Mesenchymal stem cell (in vitro differentiated cells and primary cell): ENCODE measurements around the gene TAAR9. TPM values are rescaled to one million over a fixed set of nuclear protein-coding genes. Genes with fewer than 3 reads are reported as not detected.

Source experiments
- DNase-seq: peaks from one replicate; pipeline ENCODE4 v3.0.0-alpha.2; 2013
- H2AFZ ChIP-seq: one replicate; pipeline ENCODE4 v1.6.1; 2013; ENCODE audit warnings: low read depth, mild to moderate bottlenecking, control low read depth, inconsistent platforms, low read length, moderate library complexity
- H2AK5ac ChIP-seq: 2 replicates; pipeline ENCODE4 v1.6.1; 2013; ENCODE audit warnings: low read length, moderate library complexity, mild to moderate bottlenecking, inconsistent platforms; ENCODE audit not compliant: severe bottlenecking
- H2BK120ac ChIP-seq: one replicate; pipeline ENCODE4 v1.6.1; 2013; ENCODE audit warnings: low read depth, mild to moderate bottlenecking, inconsistent platforms, low read length, moderate library complexity
- H2BK12ac ChIP-seq, 2 experiments: one replicate each; pipeline ENCODE4 v1.6.1; 2013; ENCODE audit warnings: inconsistent platforms in 2 of 2, low read length in 2 of 2, mild to moderate bottlenecking in 2 of 2, moderate library complexity in 2 of 2, control low read depth in 1 of 2
- H2BK15ac ChIP-seq: one replicate; pipeline ENCODE4 v1.6.1; 2013; ENCODE audit warnings: mild to moderate bottlenecking, low read depth, inconsistent platforms; ENCODE audit not compliant: poor library complexity, severe bottlenecking
- H2BK5ac ChIP-seq: 2 replicates; pipeline ENCODE4 v1.6.1; 2013; ENCODE audit warnings: low read depth, mild to moderate bottlenecking, low read length, control low read depth, inconsistent platforms; ENCODE audit not compliant: poor library complexity, severe bottlenecking
- H3K14ac ChIP-seq, 2 experiments: one replicate each; pipeline ENCODE4 v1.6.1; 2013; ENCODE audit warnings: inconsistent platforms in 2 of 2, low read length in 2 of 2, control low read depth in 1 of 2, mild to moderate bottlenecking in 1 of 2, moderate library complexity in 1 of 2
- H3K18ac ChIP-seq, 2 experiments: one replicate each; pipeline ENCODE4 v1.6.1; 2013; ENCODE audit warnings: inconsistent platforms in 2 of 2, low read length in 2 of 2, control low read depth in 1 of 2, low read depth in 1 of 2, mild to moderate bottlenecking in 1 of 2
- H3K23ac ChIP-seq, 2 experiments: one replicate each; pipeline ENCODE4 v1.6.1; 2013; ENCODE audit warnings: inconsistent platforms in 2 of 2, low read length in 2 of 2, mild to moderate bottlenecking in 2 of 2, moderate library complexity in 2 of 2, control low read depth in 1 of 2
- H3K27ac ChIP-seq: 2 replicates; pipeline ENCODE4 v1.5.1; 2013; ENCODE audit warnings: mild to moderate bottlenecking, moderate library complexity, low read length, control low read depth, inconsistent platforms; ENCODE audit not compliant: poor library complexity, severe bottlenecking
- H3K27me3 ChIP-seq, 2 experiments: 2 replicates each; pipeline versions ENCODE4 v1.6.1 to v1.7.0; 2013; ENCODE audit warnings: low read length in 2 of 2, mild to moderate bottlenecking in 2 of 2, moderate library complexity in 2 of 2, control low read depth in 1 of 2, inconsistent platforms in 1 of 2; ENCODE audit not compliant: control insufficient read depth in 1 of 2, insufficient read depth in 1 of 2
- H3K36me3 ChIP-seq, 2 experiments: 2 replicates each; pipeline versions ENCODE4 v1.6.1 to v1.7.0; 2013; ENCODE audit warnings: low read length in 2 of 2, control low read depth in 1 of 2, inconsistent platforms in 1 of 2, low read depth in 1 of 2, mild to moderate bottlenecking in 1 of 2; ENCODE audit not compliant: insufficient read depth in 2 of 2, control insufficient read depth in 1 of 2
- H3K4ac ChIP-seq, 2 experiments: one replicate each; pipeline ENCODE4 v1.6.1; 2013; ENCODE audit warnings: inconsistent platforms in 2 of 2, low read length in 2 of 2, mild to moderate bottlenecking in 2 of 2, moderate library complexity in 2 of 2, control low read depth in 1 of 2, low read depth in 1 of 2
- H3K4me1 ChIP-seq: 2 replicates; pipeline ENCODE4 v1.6.1; 2013; ENCODE audit warnings: low read depth, low read length, control low read depth; ENCODE audit not compliant: control insufficient read depth, insufficient read depth
- H3K4me2 ChIP-seq: 2 replicates; pipeline ENCODE4 v1.6.1; 2013; ENCODE audit warnings: low read length, mild to moderate bottlenecking, inconsistent platforms; ENCODE audit not compliant: poor library complexity, severe bottlenecking
- H3K4me3 ChIP-seq, 2 experiments: 2 replicates each; pipeline versions ENCODE4 v1.5.1 to v1.7.0; 2013; ENCODE audit warnings: low read length in 2 of 2, mild to moderate bottlenecking in 2 of 2, control low read depth in 1 of 2, low read depth in 1 of 2; ENCODE audit not compliant: insufficient read depth in 1 of 2
- H3K79me1 ChIP-seq: replicated peaks from 2 replicates; pipeline ENCODE4 v1.6.1; 2013; ENCODE audit warnings: mild to moderate bottlenecking, control low read depth, low read length, inconsistent platforms; ENCODE audit not compliant: poor library complexity, severe bottlenecking
- H3K9ac ChIP-seq: 2 replicates; pipeline ENCODE4 v1.7.0; 2013; ENCODE audit warnings: mild to moderate bottlenecking, low read length, moderate library complexity
- H3K9me3 ChIP-seq: 2 replicates; pipeline ENCODE4 v1.7.0; 2013; ENCODE audit warnings: mild to moderate bottlenecking, low read length; ENCODE audit not compliant: control insufficient read depth
- H4K8ac ChIP-seq: one replicate; pipeline ENCODE4 v1.6.1; 2013; ENCODE audit warnings: inconsistent platforms, mild to moderate bottlenecking, low read length, moderate library complexity
- H4K91ac ChIP-seq: one replicate; pipeline ENCODE4 v1.6.1; 2013; ENCODE audit warnings: mild to moderate bottlenecking, low read length, inconsistent platforms
- WGBS: methylation state at CpG from one replicate; pipeline ENCODE4 v1.1.7; 2013; ENCODE audit warnings: mixed read lengths; 5-methylcytosine and 5-hydroxymethylcytosine counted together
- polyA plus RNA-seq, 2 experiments: library from polyadenylated mRNA; stranded (reverse); fragments of 200-250 nt; gene quantifications; one replicate each; pipeline ENCODE4 v1.2.3, GENCODE V29; 2013

Gene TAAR9
- not detected for polyA plus RNA-seq (2013, experiment 1 of 2)
- polyA plus RNA-seq (2013, experiment 2 of 2) = not detected

- H3K9me3 ChIP-seq = peaks cover 6% of the 10 kb centered on the region
- H3K27ac ChIP-seq = no peak within 1 kb of the TSS
- H3K79me1 ChIP-seq = no peaks in the 10 kb centered on the region
- no peaks in the 10 kb centered on the region for H3K36me3 ChIP-seq
- no peak within 1 kb of the TSS for H2AK5ac ChIP-seq
- no peak within 1 kb of the TSS for H3K18ac ChIP-seq
- H2BK12ac ChIP-seq = no peak within 1 kb of the TSS
- H3K23ac ChIP-seq = no peak within 1 kb of the TSS
- peaks cover 0 to 21% of the 10 kb centered on the region in 2 experiments for H3K27me3 ChIP-seq
- no peak within 1 kb of the TSS for H3K4me3 ChIP-seq
- no peak within 1 kb of the TSS for H2BK120ac ChIP-seq
- H3K4ac ChIP-seq = no peak within 1 kb of the TSS
- H3K14ac ChIP-seq = no peak within 1 kb of the TSS
- H4K8ac ChIP-seq = peak within 1 kb of the TSS; percentile 69
- H2BK5ac ChIP-seq = no peak within 1 kb of the TSS
- no peak within 1 kb of the TSS for H2AFZ ChIP-seq
- H4K91ac ChIP-seq = no peak within 1 kb of the TSS
- H3K4me2 ChIP-seq = no peak within 1 kb of the TSS
- no peak for DNase-seq
- H3K4me1 ChIP-seq = no peaks in the 10 kb centered on the region
- WGBS = 84% methylated on average over 3 of the region's 4 CpGs
- H2BK15ac ChIP-seq = no peak within 1 kb of the TSS
- H3K9ac ChIP-seq = no peak within 1 kb of the TSS
Observed at GRCh38 chr6:132537977-132538376, at the start of gene TAAR9. Gene TAAR9, plus strand, starts transcription at chr6:132538277. Its CDS starts 13 bp downstream, at chr6:132538290.

- H2BK12ac ChIP-seq = no peak overlapping the region
- H2AFZ ChIP-seq = no peak overlapping the region
- H3K4ac ChIP-seq = no peak overlapping the region
- H2BK5ac ChIP-seq = no peak overlapping the region
- peak overlapping the region in 1 of 2 experiments; percentile 71 for H3K4me3 ChIP-seq
- no peak for DNase-seq
- peaks cover 22% of the 10 kb centered on the region for H3K79me1 ChIP-seq
- no peaks in the 10 kb centered on the region for H3K27me3 ChIP-seq
- no peak overlapping the region for H3K23ac ChIP-seq
- no peak overlapping the region for H3K14ac ChIP-seq
- no peak overlapping the region for H3K4me2 ChIP-seq
- H3K18ac ChIP-seq = no peak overlapping the region
- H3K9ac ChIP-seq = peak overlapping the region; percentile 92
- no peak overlapping the region for H2AK5ac ChIP-seq
- H4K8ac ChIP-seq = no peak overlapping the region
- 96% methylated on average over 3 of the region's 4 CpGs for WGBS
- H3K27ac ChIP-seq = no peak overlapping the region
- no peak overlapping the region for H4K91ac ChIP-seq
- peaks cover 11 to 33% of the 10 kb centered on the region in 2 experiments for H3K36me3 ChIP-seq
- H3K9me3 ChIP-seq = peaks cover 13% of the 10 kb centered on the region
- peaks cover 8% of the 10 kb centered on the region for H3K4me1 ChIP-seq
- no peak overlapping the region for H2BK120ac ChIP-seq
- H2BK15ac ChIP-seq = no peak overlapping the region
Observed at GRCh38 chr6:132489376-132489775, 48.7 kb upstream of the TAAR9 start.

GRCh38 chr6:132490024-132490423 is 48.1 kb upstream of the TAAR9 start:
- H3K79me1 ChIP-seq = peaks cover 27% of the 10 kb centered on the region
- no peak overlapping the region for H2AFZ ChIP-seq
- DNase-seq = peak; percentile 52
- no peak overlapping the region for H3K23ac ChIP-seq
- no peak overlapping the region for H2BK12ac ChIP-seq
- H3K4me3 ChIP-seq = peak overlapping the region in 1 of 2 experiments; percentile 71
- peaks cover 16% of the 10 kb centered on the region for H3K9me3 ChIP-seq
- H3K36me3 ChIP-seq = peaks cover 13 to 39% of the 10 kb centered on the region in 2 experiments
- H2BK15ac ChIP-seq = no peak overlapping the region
- H3K27ac ChIP-seq = no peak overlapping the region
- no peak overlapping the region for H3K4me2 ChIP-seq
- H3K27me3 ChIP-seq = no peaks in the 10 kb centered on the region
- no peak overlapping the region for H4K91ac ChIP-seq
- H3K18ac ChIP-seq = peak overlapping the region in 1 of 2 experiments; percentile 9
- no peak overlapping the region for H2BK5ac ChIP-seq
- H3K4me1 ChIP-seq = peaks cover 8% of the 10 kb centered on the region
- no peak overlapping the region for H3K4ac ChIP-seq
- 47% methylated on average over 6 of the region's 6 CpGs for WGBS
- no peak overlapping the region for H2BK120ac ChIP-seq
- no peak overlapping the region for H2AK5ac ChIP-seq
- H3K14ac ChIP-seq = no peak overlapping the region
- peak overlapping the region; percentile 92 for H3K9ac ChIP-seq
- H4K8ac ChIP-seq = peak overlapping the region; percentile 19

GRCh38 chr6:132490478-132491204 is 47.4 kb upstream of the TAAR9 start:
- Histone ChIP-seq H3K9ac (peak overlapping the region; percentile 92), H4K91ac (peak overlapping the region; percentile 52), H3K4me1 (peaks cover 8% of the 10 kb centered on the region), H3K4me2 (no peak overlapping the region), H3K27me3 (no peaks in the 10 kb centered on the region), H2AK5ac (peak overlapping the region; percentile 26), H3K4me3 (peak overlapping the region in 1 of 2 experiments; percentile 71), H3K14ac (peak overlapping the region; percentile 9 to 27), H3K18ac (peak overlapping the region; percentile 78 to 79), H3K9me3 (peaks cover 16% of the 10 kb centered on the region), H2AFZ (no peak overlapping the region), H3K27ac (no peak overlapping the region), H3K79me1 (peaks cover 27% of the 10 kb centered on the region), H2BK5ac (no peak overlapping the region), H2BK15ac (no peak overlapping the region), H3K23ac (no peak overlapping the region), H2BK120ac (peak overlapping the region; percentile 64), H3K4ac (peak overlapping the region in 1 of 2 experiments; percentile 74), H3K36me3 (peaks cover 13 to 40% of the 10 kb centered on the region in 2 experiments), H4K8ac (peak overlapping the region; percentile 52), H2BK12ac (peak overlapping the region; percentile 51 to 75)
- DNase-seq = no peak
- WGBS = 96% methylated on average over 9 of the region's 10 CpGs
